Head of caudate nucleus (tissue), 42 donors: Measurements from ENCODE around the gene HCN3.

Experiments
- DNase-seq, 42 donors: peaks; one replicate each; pipeline versions ENCODE4 v3.0.0 to v3.0.0-alpha.2; 2020 to 2021; ENCODE audit warnings: mixed read lengths in 7 of 42
- intact Hi-C: fragments of 100-400 bp; cut with DNase I; formaldehyde crosslinking; loops from one replicate; pipeline ENCODE4 v1.15.0; 2022

The HCN3 gene

DNA sequence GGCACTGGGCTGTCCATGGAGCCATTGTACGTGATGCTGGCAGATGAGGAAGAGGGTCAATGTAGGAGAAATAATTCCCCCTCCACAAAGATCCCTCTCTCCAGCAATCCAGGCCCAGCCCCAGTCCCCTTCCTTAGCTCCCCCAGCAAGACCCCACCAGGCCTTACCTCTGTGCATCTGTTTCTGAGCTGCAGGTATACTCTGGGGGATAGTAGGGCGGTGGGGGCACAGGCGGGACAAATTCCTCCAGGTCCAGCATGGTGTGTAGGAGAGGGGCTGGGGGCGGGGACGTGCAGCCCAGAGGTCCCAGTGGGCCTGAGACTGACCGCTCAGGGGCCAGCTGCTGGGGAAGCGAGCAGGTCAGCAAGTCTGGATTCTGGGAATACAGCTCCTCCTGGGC is 25.7 kb upstream of the HCN3 start:
- DNase-seq: no peak
- intact Hi-C loops: loop anchor here (10.0 kb wide), 1 partner anchor 343 kb away; no protein-coding TSS in a partner anchor

DNA sequence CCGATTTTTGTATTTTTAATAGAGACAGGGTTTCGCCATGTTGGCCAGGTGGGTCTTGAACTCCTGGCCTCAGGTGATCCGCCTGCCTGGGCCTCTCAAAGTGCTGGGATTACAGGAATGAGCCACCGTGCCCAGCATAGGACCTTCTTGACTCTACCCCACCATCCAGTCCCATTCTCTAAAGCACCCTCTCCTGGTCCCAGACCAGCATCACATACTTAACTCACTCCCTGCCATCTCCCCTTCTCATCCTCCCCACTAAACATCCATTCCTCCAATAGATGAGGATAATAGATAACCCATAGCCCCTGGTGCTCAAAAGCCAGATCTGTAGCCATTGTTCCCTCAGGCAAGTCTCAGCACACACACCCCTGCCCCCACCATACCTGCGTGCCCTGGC is 24.1 kb upstream of the HCN3 start:
- intact Hi-C loops: loop anchor here (10.0 kb wide), 1 partner anchor 342 kb away; no protein-coding TSS in a partner anchor
- no peak for DNase-seq

DNA sequence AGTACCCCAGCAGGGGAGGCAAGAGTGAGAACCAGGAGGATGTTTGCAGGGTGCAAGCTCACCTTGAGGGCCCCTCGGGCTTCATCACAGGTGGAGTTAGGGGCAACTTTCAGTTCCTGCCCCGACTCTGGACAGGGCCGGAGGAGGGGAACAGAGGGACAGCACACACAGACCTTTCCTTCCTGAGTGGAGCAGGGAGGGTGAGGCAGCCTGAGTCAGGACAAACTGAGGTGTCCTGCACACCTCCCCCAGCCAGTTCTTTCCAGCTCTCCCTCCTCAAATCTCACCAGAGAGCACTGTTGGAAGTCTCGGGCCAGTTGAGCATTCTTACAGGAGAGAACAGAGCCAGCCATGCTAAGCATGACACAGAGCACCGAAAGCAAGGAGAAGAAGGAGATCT is 23.5 kb upstream of the HCN3 start:
- intact Hi-C loops: loop anchor here (10.0 kb wide), 1 partner anchor 341 kb away; no protein-coding TSS in a partner anchor
- no peak for DNase-seq

DNA sequence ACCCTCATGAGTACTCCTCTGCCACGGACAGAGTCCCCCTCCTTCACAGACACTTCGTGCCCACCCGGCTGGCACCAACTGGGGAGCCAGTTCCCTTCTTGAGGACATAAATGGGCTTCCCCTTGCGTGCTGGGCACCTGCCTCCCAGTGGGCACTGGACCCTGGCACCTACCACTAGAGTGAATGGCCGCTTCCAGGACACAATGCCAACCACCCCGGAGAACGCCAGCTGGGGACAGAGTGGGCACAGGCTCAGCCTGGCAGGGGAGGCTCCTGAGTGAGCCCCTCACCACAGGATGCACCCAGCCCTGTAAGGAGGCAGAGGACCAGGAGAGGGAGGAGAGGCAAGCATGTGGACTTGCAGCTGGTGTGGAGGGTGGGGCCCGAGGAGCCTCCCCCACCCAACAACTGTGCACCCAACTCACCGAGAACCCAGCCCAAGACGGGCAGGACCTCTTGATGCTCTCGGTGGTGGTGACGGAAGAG is 23.0 kb upstream of the HCN3 start:
- intact Hi-C loops: loop anchor here (10.0 kb wide), 1 partner anchor 341 kb away; no protein-coding TSS in a partner anchor
- peak in 1 of 42 donors; percentile 25 for DNase-seq

DNA sequence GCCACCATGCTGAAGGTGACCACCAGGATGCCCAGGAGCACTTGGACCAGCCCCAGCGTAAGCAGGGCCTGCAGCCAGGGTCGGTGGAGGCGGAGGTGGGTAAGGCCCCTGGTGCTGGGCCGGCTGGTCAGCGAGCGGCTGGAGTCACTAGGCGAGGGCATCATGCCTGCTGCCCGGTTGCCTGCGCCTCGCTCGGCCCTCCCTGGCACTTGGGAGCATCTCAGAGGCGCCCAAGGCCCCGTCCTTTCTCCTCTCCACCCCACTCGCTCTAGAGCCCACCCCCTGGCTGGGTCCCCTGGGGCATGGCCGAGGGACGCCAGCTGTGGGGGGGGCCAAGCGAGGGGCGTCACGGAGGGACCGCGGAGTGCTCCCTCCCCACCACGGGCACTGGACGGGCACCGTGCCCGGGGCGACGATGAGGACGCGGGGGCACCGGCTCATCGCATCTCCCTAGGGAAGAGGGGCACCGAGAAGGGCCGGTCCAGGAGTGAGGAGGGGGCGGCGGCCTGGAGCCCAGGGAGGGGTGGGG is 22.5 kb upstream of the HCN3 start:
- DNase-seq: peak in 15 of 42 donors; percentile 16 to 49 (median 32)
- intact Hi-C loops: loop anchor here (10.0 kb wide), 1 partner anchor 340 kb away; no protein-coding TSS in a partner anchor

DNA sequence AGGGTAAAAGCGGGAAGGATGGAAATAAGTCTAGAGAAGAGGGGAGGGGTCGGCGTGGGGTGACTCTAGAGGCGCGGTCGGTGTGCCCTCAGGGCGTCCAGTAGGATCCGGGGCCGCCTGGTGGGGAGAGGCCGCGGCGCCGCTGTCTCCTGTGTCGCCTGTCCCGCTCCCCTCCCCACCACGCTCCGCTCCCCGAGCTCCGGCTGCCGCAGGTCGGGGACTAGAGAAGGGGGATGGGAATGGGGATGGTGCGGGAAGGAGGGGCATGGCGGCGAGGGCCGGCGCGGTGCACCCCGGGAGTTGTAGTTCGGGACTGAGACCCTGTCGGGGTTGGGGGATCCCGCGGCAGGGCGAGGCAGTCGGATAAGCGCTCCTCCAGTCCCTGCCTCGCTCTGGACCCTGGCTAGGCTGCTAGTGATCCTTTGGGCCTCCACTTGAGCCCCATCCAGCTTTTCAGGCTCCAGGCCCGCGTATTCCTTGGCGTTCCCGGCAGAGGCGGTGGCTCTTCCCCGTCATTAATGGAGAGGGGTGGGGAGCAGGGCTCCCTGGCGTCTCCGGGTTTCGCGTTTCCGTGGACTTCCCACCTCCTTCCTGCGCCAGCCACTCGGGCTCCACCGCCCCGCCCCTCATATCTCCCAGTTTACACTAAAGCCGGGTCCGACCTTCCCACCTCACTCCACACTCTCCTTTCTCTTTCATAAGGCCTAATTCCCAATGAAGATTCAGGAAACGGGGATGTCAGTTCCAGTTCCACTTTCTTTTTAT is 21.8 kb upstream of the HCN3 start, which contains the start of gene ENTREP3:
ENTREP3 (minus strand) TSS at position 241 of the 765 bp plus-strand sequence. CDS start 606 bp downstream, outside the sequence.
- intact Hi-C loops: loop anchor here (10.0 kb wide), 1 partner anchor 339 kb away; no protein-coding TSS in a partner anchor
- peak; percentile 83 to 97 (median 93) for DNase-seq

DNA sequence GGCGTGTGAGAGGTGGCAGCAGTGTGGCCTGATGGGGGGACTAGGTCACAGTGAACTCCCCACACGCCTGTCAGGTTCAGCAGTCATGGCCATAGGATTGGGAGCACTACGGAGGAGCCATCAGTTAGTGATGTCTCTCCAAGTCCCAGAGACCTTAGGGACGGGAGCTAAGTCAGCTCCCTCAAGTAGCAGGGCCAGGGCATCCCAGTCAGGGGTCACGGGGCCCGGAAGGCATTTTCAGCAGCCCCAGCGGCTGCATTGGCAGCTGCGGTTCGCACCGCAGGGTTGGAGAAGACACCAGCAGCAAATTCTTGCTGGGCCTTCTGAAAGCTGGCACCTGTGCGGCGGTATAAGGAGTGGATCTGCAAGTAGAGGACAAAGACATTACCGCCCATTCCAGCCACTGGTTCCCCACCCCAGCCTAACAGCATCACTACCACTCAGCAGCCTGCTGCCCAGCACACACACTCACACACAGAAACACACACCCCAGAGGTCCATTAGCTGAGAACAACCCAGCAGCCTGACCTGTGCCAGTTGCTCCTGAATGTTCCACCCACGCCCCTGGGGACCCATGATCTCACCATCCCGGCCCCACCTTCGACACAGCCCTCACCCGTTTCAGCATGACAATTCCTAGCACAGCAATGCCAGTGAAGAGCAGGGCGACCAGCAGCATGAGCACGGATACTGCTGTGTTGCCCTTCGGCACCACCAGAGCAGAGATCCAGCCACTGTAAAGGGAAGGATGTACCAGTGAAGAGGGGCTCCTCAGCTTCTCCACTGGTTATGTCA is 21.0 kb upstream of the HCN3 start:
- no peak for DNase-seq
- intact Hi-C loops: loop anchor here (10.0 kb wide), 1 partner anchor 339 kb away; no protein-coding TSS in a partner anchor

DNA sequence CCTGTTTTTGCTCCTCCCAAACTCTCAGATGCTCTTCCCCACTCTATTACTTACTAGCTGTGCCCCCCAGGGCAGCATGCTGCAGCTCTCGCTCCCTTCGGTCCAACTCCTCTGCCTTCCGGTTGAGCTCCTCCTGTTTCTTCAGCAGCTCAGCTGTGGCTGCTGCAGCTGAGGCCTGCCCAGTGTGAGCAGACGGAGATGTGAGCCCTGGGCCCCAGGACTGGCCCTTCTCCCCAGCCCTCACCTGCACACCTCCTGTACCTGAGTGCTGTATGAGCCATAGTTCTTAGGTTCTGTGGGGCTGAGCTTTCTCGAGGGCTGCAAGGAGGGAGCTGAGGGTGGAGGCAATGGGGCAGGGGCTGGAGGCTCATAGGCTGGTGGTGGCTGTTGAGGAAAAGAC is 17.0 kb upstream of the HCN3 start:
- intact Hi-C loops: no loop called here
- no peak for DNase-seq

DNA sequence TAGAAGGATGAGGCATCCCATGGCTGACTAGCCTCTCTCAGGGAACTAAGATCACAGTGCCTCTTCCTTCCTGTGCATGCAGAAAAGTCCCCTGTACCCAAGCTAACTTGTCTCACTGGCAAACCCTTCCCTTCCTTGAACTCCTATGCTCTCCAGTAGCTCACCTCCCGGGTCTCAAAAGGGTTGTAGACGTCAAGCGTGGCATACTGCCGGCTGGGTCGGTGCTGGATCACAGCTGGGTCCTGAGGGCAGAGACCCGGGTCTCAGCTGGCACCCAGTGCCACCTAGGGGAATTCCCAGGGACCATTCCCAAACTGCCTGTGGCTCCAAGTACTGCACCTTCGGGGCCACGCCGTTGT is 15.8 kb upstream of the HCN3 start:
- intact Hi-C loops: no loop called here
- DNase-seq: peak in 1 of 42 donors; percentile 39

DNA sequence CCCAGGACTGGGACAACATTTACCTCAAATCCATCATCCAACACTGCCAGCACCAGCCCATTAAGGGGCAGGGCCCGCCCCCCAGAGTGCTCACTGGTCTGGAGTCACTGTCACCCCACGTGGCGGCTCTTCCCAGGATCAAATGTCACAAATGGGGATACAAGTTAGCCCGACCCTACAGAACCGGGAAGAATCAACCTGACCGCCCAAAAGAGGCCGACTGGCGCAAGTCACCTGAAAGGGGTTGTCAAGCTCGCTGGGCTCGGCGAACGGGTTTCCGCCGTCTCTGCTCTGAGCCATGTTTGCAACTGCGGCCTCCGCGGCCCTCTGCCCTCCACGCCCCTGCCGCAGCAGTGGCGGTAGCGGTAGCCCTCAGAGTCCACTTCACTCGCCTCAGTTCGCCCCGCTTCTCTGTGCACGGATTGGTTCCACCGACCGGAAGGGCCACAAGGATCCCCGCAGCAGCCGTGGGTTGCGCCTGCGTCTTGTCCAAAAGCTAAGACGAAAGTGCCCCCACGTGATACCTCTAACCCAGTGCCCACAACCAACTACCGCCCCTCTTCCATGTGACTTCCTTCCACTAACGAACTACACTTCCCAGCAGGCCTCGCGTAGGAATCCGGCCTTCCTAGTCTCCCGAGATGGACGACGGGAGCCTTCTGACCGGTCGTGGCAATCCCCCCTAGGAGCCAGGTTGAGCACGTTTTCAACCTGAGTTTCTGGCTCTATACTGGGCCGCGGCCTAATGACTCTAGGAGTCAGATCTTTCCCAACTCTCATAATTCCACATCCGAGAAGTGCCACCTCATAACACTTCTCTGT is 15.2 kb upstream of the HCN3 start, which contains the start of gene SCAMP3:
SCAMP3 (minus strand) TSS at position 509 of the 822 bp plus-strand sequence; CDS start at position 300, 209 bp downstream.
- intact Hi-C loops: no loop called here
- DNase-seq: peak; percentile 91 to 99 (median 98)

DNA sequence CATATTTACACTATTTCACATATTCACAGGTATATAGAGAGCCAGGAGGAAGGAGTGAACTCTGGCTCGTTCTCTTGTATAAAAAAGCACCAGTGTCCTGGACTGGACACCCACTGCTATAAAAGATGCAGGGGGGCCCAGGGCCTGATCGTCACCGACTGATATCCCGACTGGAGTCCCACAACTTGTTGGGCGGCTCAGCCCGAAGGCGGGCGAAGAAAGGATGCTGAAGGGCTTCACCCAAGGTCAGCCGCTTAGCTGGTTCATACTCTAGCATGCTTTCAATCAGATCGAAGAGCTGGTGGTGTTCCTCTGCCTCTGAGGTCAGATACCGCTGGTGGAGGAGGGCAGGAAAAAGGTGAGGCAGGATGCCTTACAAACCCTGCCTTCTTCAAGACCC is 14.2 kb upstream of the HCN3 start:
- intact Hi-C loops: no loop called here
- no peak for DNase-seq

DNA sequence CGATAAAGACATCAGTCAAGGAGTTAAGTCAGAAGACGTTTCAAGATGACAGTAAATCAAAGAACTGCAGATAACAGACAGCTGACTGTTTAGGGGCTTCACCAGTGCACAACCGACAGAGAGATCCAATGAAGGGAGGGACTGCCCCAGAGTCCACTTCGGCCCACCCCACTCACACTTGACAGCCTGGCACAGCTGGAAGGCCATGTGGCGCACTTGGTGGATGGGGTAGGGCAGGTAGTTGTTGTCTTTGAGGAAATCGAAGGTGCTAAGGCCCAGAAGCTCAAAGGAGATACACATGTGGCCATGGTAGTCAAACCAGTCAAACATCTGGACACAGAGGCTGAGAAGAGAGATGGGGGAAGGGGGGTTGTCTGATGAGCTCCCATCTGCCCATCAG is 10.7 kb upstream of the HCN3 start:
- intact Hi-C loops: no loop called here
- DNase-seq: no peak

DNA sequence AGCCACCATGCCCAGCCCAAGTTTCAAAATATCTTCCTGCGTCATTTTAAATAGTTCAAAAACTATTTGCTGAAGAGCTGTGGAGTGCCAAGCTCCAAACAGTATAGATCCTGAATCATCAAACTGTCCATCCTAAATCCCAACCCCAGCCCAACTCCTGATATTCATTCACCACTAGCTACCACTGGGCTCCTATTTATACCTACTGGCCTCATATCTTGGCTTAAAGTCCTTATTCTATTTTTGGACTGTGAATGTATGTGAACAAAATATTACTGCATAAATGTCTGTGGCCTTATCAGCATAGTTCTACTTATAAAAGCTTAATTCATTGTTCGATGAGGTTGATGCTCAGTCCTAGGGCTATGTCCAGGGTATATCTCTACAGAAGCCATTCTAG is 9.9 kb upstream of the HCN3 start:
- intact Hi-C loops: no loop called here
- no peak for DNase-seq

DNA sequence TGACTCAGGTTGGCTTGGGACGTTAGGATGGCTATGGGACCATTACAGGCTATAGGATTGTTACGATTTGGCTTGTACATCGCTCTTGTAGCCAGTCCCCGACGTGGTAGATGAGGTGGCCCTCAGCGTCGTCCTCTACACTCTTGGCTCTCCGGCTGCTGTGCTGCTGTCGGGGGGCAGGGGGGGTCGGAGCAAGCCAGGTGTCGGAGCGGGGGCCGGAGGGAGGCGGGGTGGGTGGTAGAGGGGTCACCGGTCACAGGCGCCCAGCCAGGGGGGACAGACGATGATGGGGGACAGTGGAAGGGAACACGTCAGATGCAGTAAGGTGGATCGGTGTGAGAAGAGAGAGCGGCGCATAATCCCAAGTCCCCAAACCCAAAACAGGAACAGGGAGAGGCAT is 8.6 kb upstream of the HCN3 start:
- intact Hi-C loops: no loop called here
- DNase-seq: no peak

DNA sequence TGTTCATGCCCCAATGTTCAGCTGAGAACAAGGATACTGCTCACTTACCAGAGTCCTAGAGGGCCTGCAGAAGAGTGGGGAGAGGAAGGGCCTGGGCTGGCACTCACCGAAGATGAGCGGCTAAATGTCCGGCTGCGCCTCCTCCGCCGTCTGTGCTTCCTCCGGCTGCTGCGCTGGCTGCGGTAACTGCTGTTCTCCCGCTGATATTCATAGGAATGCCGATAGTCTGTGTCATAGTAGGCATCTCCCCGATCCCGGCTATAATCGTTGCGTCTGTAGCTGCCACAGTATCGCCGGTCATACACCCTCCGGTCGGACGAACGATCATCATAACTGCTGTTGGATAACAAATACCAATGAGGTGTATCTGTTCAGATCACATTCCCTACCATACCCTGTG is 7.9 kb upstream of the HCN3 start:
- no peak for DNase-seq
- intact Hi-C loops: no loop called here

DNA sequence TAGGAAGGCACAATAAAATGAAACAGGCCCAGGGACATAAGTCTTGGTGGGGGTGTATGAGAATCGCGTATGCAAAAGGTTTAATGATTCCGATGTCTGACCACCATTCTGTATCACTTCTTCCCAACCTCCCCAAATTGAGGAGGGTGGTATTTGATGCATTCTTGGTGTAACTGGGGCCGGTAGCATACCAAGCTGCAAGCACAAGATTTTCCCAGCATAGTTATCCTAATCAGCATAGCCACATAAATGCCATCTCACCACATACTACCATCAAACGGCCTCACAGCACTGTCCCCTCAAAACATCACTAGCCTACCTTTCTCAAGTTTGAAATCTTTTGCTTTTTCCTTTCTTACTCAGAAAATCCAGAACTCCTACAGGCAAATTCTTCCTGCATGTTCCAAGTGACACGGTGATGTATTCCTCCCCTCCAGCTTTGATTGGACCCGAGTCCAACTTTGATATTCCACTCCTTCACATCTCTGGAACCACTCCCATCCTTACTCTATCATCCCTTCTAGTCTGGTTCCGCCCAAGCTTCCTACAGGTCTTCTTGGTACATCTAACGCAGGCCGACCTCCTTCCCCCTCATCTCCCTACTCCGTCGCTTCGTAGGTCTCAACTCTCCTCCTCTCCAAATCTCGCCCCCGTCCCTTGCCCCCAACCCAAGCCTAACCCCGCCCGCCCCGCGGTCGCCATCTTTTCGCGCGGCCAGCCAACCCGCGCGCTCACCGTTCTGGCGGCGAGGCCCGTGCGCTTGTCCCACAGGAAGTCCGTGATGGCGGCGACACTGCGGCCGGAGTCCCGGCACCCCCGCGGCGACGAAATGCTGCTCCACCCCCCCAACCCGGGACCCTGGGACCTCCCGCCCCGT is 4.6 kb upstream of the HCN3 start:
- intact Hi-C loops: no loop called here
- DNase-seq: peak in 4 of 42 donors; percentile 29 to 46 (median 34)
